SK-N-SH treated with all-trans-retinoic acid at 6 μM for 48 hours (cell line): ENCODE results near the gene HECA.

ENCODE experiments used
- ATAC-seq: fragments of 200-7000 bp; cut with Tn5 transposase; 3 replicates; pipeline ENCODE4 v1.9.1; 2020; ENCODE audit warnings: mild to moderate bottlenecking, moderate library complexity
- ARNTL ChIP-seq: fragments of 450-650 bp; formaldehyde crosslinking; IDR thresholded peaks from 2 replicates; pipeline ENCODE4 v1.5.0; 2020; ENCODE audit warnings: low read depth, mild to moderate bottlenecking, moderate library complexity, borderline replicate concordance
- CSDC2 ChIP-seq: fragments of 250-450 bp; sonication (Bioruptor Pico); IDR thresholded peaks from 2 replicates; pipeline ENCODE4 v1.5.0; 2020; ENCODE audit warnings: mild to moderate bottlenecking, moderate library complexity
- ESRRG ChIP-seq: fragments of 250-450 bp; sonication (Bioruptor Pico); IDR thresholded peaks from 2 replicates; pipeline ENCODE4 v1.6.1; 2021; ENCODE audit warnings: mild to moderate bottlenecking
- GLIS3 ChIP-seq: fragments of 250-450 bp; sonication (Bioruptor Pico); IDR thresholded peaks from 2 replicates; pipeline ENCODE4 v1.5.0; 2020; ENCODE audit warnings: mild to moderate bottlenecking, moderate library complexity
- ISL1 ChIP-seq: fragments of 250-450 bp; sonication (Bioruptor Pico); IDR thresholded peaks from 2 replicates; pipeline ENCODE4 v2.1.2; 2022; ENCODE audit warnings: mild to moderate bottlenecking, moderate library complexity
- PPARA ChIP-seq: fragments of 250-450 bp; sonication (Bioruptor Pico); IDR thresholded peaks from 2 replicates; pipeline ENCODE4 v1.5.0; 2020; ENCODE audit warnings: mild to moderate bottlenecking, borderline replicate concordance
- RARB ChIP-seq: fragments of 250-450 bp; sonication (Bioruptor Pico); IDR thresholded peaks from 2 replicates; pipeline ENCODE4 v1.8.0; 2021; ENCODE audit warnings: mild to moderate bottlenecking, moderate library complexity
- SNAI2 ChIP-seq: fragments of 250-450 bp; sonication (Bioruptor Pico); IDR thresholded peaks from 2 replicates; pipeline ENCODE4 v1.5.0; 2020; ENCODE audit warnings: mild to moderate bottlenecking, moderate library complexity
- TCF4 ChIP-seq: fragments of 250-450 bp; sonication (Bioruptor Pico); IDR thresholded peaks from 2 replicates; pipeline ENCODE4 v1.8.0; 2021; ENCODE audit warnings: mild to moderate bottlenecking, moderate library complexity, borderline replicate concordance
- TOX ChIP-seq: fragments of 250-450 bp; sonication (Bioruptor Pico); IDR thresholded peaks from 2 replicates; pipeline ENCODE4 v1.8.0; 2021; ENCODE audit warnings: mild to moderate bottlenecking, moderate library complexity, borderline replicate concordance
- ZC3H10 ChIP-seq: fragments of 250-450 bp; sonication (Bioruptor Pico); IDR thresholded peaks from 2 replicates; pipeline ENCODE4 v1.5.1; 2021; ENCODE audit warnings: mild to moderate bottlenecking, moderate library complexity
- ZFP3 ChIP-seq: fragments of 250-450 bp; sonication (Bioruptor Pico); IDR thresholded peaks from 2 replicates; pipeline ENCODE4 v1.5.0; 2020; ENCODE audit warnings: mild to moderate bottlenecking, moderate library complexity
- ZFP30 ChIP-seq: fragments of 450-650 bp; formaldehyde crosslinking; IDR thresholded peaks from 2 replicates; pipeline ENCODE4 v1.5.0; 2022; ENCODE audit warnings: mild to moderate bottlenecking, moderate library complexity
- ZNF565 ChIP-seq: fragments of 450-650 bp; formaldehyde crosslinking; conservative IDR thresholded peaks from 2 replicates; pipeline ENCODE4 v1.5.0; 2020; ENCODE audit warnings: low read depth, mild to moderate bottlenecking, moderate library complexity
- ZNF8 ChIP-seq: fragments of 450-650 bp; formaldehyde crosslinking; IDR thresholded peaks from 2 replicates; pipeline ENCODE4 v1.5.0; 2020; ENCODE audit warnings: mild to moderate bottlenecking, moderate library complexity
- TF ChIP-seq, protein P1 (sequence below): fragments of 250-450 bp; sonication (Bioruptor Pico); IDR thresholded peaks from 2 replicates; pipeline ENCODE4 v1.5.1; 2020; ENCODE audit warnings: low read depth, mild to moderate bottlenecking, moderate library complexity
- TF ChIP-seq, protein P2 (sequence below): fragments of 250-450 bp; sonication (Bioruptor Pico); IDR thresholded peaks from 2 replicates; pipeline ENCODE4 v1.5.1; 2021; ENCODE audit warnings: mild to moderate bottlenecking, moderate library complexity
- TF ChIP-seq, protein P3 (sequence below): fragments of 250-450 bp; sonication (Bioruptor Pico); IDR thresholded peaks from 2 replicates; pipeline ENCODE4 v1.8.0; 2021; ENCODE audit warnings: low read depth, mild to moderate bottlenecking, moderate library complexity, borderline replicate concordance
- TF ChIP-seq, protein P4 (sequence below): fragments of 250-450 bp; sonication (Bioruptor Pico); IDR thresholded peaks from 2 replicates; pipeline ENCODE4 v1.8.0; 2020; ENCODE audit warnings: mild to moderate bottlenecking, moderate library complexity, borderline replicate concordance

The HECA gene

DNA sequence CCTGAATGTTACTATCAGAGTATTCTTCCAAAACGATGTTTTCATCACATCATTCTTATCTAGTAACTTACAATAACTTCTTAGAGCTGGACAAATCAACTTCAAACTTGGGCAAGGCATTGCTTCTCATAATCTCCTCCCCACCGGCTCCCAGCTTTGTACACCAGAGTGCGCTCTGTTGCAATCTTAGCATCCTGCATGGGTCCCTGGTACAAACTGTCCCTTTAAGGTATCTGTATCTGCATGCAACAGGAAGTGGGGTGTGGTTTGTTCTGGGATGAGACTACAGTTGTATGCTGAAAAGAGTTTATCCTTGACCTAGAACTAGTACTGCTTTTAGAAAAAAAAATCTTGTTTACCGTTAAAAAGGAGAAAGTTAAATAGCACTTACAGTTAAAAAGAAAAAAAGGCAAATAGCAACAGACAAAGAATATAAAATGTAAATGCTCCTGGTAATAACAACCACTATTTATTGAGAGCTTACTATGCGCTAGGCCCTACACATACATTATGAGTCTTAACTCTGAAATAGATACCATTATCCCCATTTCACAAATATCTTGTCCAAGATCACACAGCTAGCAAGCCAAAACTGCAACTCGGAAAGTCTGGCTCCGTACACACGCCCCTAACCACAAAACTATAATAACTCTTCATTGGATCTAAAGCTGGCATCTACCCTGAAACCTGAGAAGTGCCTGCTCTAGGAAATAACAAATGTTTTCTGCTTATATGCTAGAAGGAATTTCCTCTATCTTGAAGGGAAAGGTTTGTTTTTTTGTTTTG is 9.8 kb upstream of the HECA start:
- TF ChIP-seq ZNF565 (CRISPR knock-in tag) (no peak), TOX (CRISPR knock-in tag) (no peak), ISL1 (CRISPR knock-in tag) (no peak), ZNF8 (CRISPR knock-in tag) (no peak), RARB (CRISPR knock-in tag) (no peak), ZFP30 (no peak)
- TF ChIP-seq, protein P1, sequence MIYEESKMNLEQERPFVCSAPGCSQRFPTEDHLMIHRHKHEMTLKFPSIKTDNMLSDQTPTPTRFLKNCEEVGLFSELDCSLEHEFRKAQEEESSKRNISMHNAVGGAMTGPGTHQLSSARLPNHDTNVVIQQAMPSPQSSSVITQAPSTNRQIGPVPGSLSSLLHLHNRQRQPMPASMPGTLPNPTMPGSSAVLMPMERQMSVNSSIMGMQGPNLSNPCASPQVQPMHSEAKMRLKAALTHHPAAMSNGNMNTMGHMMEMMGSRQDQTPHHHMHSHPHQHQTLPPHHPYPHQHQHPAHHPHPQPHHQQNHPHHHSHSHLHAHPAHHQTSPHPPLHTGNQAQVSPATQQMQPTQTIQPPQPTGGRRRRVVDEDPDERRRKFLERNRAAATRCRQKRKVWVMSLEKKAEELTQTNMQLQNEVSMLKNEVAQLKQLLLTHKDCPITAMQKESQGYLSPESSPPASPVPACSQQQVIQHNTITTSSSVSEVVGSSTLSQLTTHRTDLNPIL (CRISPR knock-in tag), result no peak
- TF ChIP-seq, protein P2, sequence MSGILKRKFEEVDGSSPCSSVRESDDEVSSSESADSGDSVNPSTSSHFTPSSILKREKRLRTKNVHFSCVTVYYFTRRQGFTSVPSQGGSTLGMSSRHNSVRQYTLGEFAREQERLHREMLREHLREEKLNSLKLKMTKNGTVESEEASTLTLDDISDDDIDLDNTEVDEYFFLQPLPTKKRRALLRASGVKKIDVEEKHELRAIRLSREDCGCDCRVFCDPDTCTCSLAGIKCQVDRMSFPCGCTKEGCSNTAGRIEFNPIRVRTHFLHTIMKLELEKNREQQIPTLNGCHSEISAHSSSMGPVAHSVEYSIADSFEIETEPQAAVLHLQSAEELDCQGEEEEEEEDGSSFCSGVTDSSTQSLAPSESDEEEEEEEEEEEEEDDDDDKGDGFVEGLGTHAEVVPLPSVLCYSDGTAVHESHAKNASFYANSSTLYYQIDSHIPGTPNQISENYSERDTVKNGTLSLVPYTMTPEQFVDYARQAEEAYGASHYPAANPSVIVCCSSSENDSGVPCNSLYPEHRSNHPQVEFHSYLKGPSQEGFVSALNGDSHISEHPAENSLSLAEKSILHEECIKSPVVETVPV (CRISPR knock-in tag), result no peak
- ATAC-seq, result peak; percentile 97

DNA sequence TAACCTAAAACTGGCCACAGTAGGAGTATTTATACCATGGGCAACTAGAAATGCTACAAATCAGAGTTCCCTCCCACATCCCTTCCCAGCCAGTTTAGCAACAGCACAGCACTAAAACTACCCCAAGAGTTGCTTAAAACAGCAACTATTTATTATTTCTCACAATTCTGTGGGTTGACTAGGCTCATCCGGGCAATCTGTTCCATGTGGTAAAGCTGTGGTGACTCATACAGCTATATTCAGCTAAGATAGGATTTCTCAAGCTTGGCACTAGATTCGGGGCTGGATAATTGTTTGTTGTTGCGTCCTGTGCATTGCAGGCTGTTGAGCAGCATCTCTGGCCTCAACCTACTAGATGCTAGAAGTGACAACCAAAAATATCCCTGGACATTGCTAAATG is 8.6 kb upstream of the HECA start:
- TF ChIP-seq SNAI2 (CRISPR knock-in tag), result no peak
- TF ChIP-seq ZNF565 (CRISPR knock-in tag), result no peak
- TF ChIP-seq ESRRG (CRISPR knock-in tag), result no peak
- TF ChIP-seq GLIS3 (CRISPR knock-in tag), result no peak
- TF ChIP-seq ZFP3 (CRISPR knock-in tag), result no peak
- TF ChIP-seq, protein P3, sequence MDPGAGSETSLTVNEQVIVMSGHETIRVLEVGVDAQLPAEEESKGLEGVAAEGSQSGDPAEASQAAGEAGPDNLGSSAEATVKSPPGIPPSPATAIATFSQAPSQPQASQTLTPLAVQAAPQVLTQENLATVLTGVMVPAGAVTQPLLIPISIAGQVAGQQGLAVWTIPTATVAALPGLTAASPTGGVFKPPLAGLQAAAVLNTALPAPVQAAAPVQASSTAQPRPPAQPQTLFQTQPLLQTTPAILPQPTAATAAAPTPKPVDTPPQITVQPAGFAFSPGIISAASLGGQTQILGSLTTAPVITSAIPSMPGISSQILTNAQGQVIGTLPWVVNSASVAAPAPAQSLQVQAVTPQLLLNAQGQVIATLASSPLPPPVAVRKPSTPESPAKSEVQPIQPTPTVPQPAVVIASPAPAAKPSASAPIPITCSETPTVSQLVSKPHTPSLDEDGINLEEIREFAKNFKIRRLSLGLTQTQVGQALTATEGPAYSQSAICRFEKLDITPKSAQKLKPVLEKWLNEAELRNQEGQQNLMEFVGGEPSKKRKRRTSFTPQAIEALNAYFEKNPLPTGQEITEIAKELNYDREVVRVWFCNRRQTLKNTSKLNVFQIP (CRISPR knock-in tag), result no peak
- TF ChIP-seq, protein P4, sequence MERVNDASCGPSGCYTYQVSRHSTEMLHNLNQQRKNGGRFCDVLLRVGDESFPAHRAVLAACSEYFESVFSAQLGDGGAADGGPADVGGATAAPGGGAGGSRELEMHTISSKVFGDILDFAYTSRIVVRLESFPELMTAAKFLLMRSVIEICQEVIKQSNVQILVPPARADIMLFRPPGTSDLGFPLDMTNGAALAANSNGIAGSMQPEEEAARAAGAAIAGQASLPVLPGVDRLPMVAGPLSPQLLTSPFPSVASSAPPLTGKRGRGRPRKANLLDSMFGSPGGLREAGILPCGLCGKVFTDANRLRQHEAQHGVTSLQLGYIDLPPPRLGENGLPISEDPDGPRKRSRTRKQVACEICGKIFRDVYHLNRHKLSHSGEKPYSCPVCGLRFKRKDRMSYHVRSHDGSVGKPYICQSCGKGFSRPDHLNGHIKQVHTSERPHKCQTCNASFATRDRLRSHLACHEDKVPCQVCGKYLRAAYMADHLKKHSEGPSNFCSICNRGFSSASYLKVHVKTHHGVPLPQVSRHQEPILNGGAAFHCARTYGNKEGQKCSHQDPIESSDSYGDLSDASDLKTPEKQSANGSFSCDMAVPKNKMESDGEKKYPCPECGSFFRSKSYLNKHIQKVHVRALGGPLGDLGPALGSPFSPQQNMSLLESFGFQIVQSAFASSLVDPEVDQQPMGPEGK (CRISPR knock-in tag), result no peak
- TF ChIP-seq TOX (CRISPR knock-in tag), result no peak
- TF ChIP-seq, protein P2 (CRISPR knock-in tag), result no peak
- no peak for TF ChIP-seq PPARA (CRISPR knock-in tag)
- no peak for TF ChIP-seq CSDC2
- no peak for TF ChIP-seq ZC3H10
- TF ChIP-seq ISL1 (CRISPR knock-in tag), result no peak
- TF ChIP-seq, protein P1 (CRISPR knock-in tag), result no peak
- no peak for TF ChIP-seq RARB (CRISPR knock-in tag)
- ATAC-seq, result peak; percentile 30; the same call in 1 of the 3 replicates

DNA sequence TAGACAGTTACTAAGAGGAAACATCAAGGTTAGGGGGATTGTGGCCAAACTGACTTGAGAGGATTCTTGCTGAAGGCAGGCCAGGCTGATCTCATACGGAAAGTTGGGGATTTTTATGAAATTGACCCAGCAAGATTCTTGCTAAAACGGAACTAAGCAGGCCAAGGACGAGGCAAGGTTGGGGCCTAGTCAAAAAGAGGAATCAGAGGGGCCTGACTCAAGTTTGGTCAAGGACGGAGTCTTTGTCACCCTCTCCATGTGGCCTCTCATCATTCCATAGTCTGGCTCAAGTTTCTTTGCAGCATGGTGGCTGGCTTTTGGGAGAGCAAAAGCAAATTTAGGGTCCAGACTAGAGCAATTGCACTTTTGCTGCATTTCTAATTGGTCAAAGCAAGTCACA is 7.9 kb upstream of the HECA start:
- TF ChIP-seq CSDC2 (no peak), ZNF565 (CRISPR knock-in tag) (no peak), ISL1 (CRISPR knock-in tag) (no peak), ESRRG (CRISPR knock-in tag) (no peak), PPARA (CRISPR knock-in tag) (no peak), GLIS3 (CRISPR knock-in tag) (no peak), ARNTL (no peak), TCF4 (CRISPR knock-in tag) (no peak)
- TF ChIP-seq, protein P3 (CRISPR knock-in tag), result no peak
- TF ChIP-seq, protein P1 (CRISPR knock-in tag), result no peak
- no peak for ATAC-seq
